HT-29 (cell line): Measurements from ENCODE around the gene CDH23. TPM values are rescaled to one million over a fixed set of nuclear protein-coding genes. Genes with fewer than 3 reads are reported as not detected.

Experiments used
- DNase-seq: peaks from one replicate; pipeline ENCODE4 v3.0.0-alpha.2; 2015; ENCODE audit warnings: low spot score
- total RNA-seq: library from RNA; depleted of rRNA; stranded (reverse); fragments of >200 nt; shearing (Covaris generic); gene quantifications from 2 replicates; pipeline ENCODE4 v1.2.3, GENCODE V29; 2014

Gene CDH23
- total RNA-seq, 1 experiment from 2014 or later = 0.05 TPM

GRCh38 chr10:71483135-71483534 is 86.4 kb downstream of the CDH23 start:
- DNase-seq = no peak

DNA sequence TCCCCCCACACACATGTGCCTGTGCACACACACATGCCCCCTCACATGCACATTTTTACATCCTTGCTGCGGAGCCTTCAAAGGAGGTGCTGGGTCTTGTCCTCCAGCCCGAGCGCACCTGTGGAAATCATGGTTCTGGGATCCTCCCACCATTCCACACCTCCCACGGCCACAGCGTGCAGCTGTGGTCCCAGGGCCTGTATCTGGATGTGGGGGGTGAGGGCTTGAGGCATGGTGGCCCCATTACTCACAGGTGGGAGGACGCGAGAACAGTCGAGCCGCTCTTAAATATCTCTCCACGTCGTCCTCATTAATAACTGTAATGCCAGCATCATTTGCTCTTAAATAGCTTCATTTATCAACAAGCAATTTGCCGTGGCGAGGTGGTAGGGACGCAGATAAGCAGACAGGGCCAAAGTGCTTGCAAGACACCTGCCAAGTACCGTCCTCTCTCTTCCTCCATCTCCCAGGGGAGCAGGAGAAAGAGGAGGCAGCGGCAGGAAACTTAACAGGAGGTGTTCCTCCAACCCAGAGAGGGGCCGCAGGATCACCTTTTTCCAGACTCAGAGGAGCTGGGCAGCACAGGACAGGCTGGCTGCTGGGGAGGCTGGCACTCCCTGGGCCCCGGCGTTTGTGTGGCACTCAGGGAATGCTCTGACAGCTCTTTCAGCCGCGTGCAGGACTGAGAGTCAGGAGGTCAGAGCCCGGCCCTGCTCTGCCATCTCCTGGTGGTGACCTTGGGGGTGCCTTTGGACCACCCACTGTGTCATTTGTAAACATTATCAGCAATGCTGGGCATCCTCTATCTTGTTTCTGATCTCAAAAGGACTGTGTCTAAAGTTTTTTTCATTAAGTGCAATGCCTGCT is 87.4 kb downstream of the CDH23 start:
- no peak for DNase-seq

- DNase-seq = peak; percentile 61
Observed at GRCh38 chr10:71486484-71487114, 89.9 kb downstream of the CDH23 start.

GRCh38 chr10:71487726-71488125 is 91.0 kb downstream of the CDH23 start:
- no peak for DNase-seq

- DNase-seq = no peak
Observed at GRCh38 chr10:71489077-71489476, 92.4 kb downstream of the CDH23 start.

GRCh38 chr10:71492872-71493271 is 96.2 kb downstream of the CDH23 start:
- no peak for DNase-seq

- peak; percentile 22 for DNase-seq
Observed at GRCh38 chr10:71493741-71494140, 97.0 kb downstream of the CDH23 start.

DNA sequence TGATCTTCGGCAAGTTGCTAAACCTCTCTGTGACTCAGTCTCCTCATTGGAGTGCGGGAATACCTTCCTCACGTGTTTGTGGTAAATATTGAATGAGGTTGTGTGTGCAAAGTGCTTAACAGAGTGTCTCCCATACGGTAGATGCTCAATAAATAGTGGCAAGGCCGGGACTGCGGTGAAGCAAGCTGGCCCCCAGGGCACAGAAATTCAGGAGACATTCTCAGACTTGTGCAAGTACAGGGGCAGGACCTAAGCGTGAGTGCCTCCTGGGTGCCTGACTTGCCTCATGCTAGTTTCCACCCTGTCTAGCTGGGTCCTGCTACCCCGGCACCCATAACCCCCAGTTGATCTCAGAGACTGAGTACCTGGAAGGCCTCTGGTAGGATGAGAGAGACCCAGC is 97.8 kb downstream of the CDH23 start:
- no peak for DNase-seq

DNA sequence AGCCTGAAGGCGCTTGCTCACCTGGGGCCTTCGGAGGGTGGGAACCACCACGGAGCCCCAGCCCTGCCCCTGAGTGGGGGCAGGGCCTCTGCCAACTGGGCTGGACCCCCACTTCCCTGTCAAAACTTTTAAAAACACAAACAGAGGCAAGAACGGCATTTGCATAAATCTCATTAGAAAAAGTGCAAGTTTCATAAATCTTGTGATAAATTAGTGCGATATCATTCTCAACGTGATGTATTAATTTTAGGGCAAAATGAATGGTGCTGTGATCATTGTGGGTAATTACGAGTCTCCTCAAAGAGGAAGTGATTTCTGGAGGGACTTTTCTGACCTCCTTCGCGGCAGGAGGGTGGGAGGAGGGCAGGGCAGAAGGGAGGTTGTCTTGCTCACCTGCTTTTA is 98.3 kb downstream of the CDH23 start:
- DNase-seq = no peak

DNA sequence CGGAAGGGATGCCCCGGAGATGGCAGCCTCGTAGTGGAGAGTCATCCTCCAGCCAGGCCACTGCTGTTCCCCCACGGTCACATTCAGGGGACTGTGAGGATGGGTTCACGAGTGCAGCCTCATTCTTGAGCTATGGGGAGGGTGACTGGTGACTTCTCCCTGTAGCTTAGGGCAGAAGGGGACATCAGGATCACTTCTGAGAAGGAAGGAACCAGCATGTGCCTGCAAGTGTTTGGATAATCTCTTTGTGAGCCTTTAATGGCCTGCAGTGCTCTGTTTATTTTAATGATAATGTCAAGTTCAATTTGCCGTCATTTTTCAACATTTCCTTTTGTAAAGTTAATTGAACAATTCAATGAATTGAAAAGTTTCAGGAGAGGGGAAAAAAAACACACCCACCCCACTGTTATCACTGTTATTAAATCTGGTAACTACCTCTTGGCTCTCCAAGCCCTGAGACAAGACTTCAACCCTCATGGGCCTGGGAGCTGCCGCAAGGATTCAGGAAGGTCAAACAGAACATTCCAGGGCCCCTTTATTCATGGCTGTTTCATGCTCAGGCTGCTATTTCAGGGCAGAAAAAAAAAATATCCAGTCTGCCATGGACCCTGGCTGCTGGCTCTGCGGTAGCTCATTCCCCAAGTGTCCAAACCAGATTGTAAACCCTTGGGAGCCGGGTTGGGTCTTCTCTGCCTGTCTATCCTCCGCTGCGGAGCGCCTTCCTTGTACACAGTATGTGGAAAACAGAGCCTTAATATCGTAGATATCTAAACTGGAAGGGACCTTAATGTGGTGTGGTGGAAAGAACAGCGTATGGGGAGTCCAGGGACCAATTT is 100.4 kb downstream of the CDH23 start:
- no peak for DNase-seq

- DNase-seq = no peak
Observed at GRCh38 chr10:71497763-71498326, 101.1 kb downstream of the CDH23 start.

- DNase-seq = no peak
Observed at GRCh38 chr10:71501402-71501801, 104.7 kb downstream of the CDH23 start.

- DNase-seq = no peak
Observed at GRCh38 chr10:71502190-71502589, 105.5 kb downstream of the CDH23 start.

- no peak for DNase-seq
Observed at GRCh38 chr10:71502851-71503250, 106.1 kb downstream of the CDH23 start.

DNA sequence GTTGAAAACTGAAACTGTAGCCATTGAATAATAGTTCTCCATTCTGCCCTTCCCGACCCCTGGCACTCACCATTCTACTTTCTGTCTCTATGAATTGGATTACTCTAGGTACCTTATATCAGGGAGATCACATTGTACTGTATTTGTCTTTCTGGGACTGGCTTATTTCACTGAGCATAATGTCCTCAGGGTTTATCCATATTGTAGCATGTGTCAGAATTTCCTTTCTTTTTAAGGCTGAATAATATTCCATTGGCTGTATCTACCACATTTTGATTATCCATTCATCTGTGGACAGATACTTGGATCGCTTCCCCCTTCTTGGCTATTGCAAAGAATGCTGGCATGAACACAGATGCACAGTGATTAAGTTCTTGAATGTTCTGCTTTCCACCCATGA is 107.4 kb downstream of the CDH23 start:
- no peak for DNase-seq

DNA sequence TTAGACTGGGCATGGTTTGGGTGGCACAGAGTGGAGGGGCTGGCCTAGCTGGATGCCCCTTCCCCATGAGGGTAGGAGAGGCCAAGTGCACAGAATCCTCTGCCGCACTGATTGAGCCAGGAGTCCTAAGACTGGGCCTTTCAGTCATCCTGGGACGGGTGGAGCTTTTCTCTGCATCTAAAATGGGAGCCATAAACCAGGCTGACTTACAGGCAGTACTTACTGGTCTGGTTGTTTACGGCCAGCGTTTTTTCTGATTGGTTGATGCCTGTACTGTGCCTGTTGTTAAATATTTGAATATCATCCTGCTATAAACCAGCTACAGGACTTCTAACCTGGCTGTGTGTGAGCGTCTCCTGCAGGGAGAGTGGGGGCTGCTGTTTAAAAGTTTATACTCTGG is 107.8 kb downstream of the CDH23 start:
- DNase-seq = no peak

GRCh38 chr10:71505862-71506261 is 109.1 kb downstream of the CDH23 start:
- DNase-seq = no peak

GRCh38 chr10:71509444-71509843 is 112.7 kb downstream of the CDH23 start:
- no peak for DNase-seq

DNA sequence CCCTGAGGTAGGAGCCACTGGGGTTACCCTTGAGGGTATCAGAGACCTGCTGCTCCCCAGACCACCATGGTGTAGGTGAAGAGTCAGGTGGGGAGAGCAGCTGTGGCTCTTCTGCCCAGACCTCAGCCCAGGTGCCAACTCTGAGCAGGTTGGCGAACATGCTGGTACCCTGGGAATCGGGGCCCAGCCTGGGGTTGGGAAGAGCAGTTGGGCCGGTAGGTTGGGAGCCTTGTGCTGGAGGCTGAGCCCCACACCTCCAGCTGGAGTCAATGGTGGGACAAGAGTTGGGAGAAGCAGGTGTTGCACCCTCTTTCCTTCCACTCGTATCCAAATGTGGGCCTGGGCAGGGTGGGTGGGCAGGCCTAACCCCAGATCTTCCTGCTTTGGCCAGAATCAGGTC is 114.5 kb downstream of the CDH23 start:
- DNase-seq = no peak

DNA sequence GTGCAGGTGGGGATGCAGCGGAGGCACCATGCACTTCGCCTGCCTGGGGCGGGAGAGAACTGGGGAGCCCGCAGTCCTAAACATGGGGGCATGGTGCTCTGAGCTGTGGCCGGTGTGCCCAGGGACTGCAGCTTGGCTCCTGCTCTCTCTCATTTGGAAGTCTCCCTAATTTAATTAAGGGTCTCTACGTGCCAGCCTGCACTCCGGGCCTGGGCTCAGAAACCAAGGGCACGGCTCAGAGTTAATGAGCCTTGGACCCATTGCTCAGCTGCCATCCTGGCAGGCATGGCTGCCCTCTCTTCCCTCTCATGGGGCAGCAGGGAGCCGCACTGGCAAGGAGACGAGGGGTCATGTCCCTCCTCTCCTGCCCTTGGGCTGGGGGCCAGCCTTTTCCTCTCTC is 115.6 kb downstream of the CDH23 start:
- DNase-seq = no peak

DNA sequence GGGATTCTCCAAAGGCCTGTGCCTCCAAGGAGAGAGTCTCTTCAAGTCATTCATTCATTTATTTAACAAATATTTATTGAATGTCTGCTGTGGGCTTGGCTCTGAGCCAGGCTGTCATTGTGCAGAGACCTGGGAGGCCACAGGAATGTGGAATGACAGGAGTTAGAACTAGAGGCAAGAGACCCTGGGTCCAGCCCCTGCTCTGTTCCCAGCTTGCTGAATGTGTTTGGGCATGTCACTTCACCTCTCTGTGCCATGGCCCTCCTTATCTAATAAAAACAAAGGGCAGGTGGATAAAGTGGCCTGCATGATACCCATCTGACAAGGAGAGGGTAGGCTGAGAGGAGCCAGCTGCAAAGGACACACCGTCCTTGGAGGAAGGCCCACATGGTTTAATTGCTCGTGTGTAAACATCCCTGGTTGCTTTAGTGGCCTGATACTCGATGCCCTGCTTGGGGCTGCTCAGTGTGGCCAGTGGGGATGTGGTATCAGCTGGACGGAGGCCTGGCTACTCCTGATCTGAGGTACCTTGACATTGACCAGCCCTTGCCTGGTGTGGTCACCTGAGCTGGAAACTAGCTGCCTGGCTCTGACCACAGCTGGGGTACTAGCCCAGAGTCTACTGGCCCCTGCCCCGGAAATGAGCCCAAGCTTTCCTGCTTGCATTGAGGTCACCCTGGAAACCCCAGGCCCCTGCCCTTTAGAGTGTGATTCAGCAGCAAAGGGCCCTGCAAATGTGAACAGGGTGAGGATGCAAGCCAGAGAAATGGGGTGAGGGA is 116.2 kb downstream of the CDH23 start:
- peak; percentile 62 for DNase-seq
